HEK293 (cell line): ENCODE results near the gene TSHZ2.

Experiments used
- CTCF ChIA-PET: fragments of 350-600 bp; formaldehyde crosslinking; extraction: SDS; loops from one replicate; lab custom pipeline; 2021; ENCODE audit warnings: antibody characterized with exemption; lab: Yijun Ruan, JAX
- POLR2A ChIA-PET: fragments of 300-600 bp; formaldehyde crosslinking; extraction: SDS; loops from one replicate; lab custom pipeline; 2020; ENCODE audit warnings: antibody characterized with exemption, inconsistent platforms; lab: Yijun Ruan, JAX
- H3K27ac ChIP-seq: fragments of 200-500 bp; sonication (Bioruptor generic); 2 replicates; pipeline ENCODE4 v1.5.1; 2014; ENCODE audit warnings: low read depth, low read length, control low read depth, inconsistent platforms; ENCODE audit errors: extremely low read depth
- H3K36me3 ChIP-seq, 2 experiments: fragments of 200-500 bp in 1 of 2; sonication (Bioruptor generic) in 1 of 2; 1 replicate in 1 of 2; 2 replicates in 1 of 2; pipeline ENCODE4 v1.5.1; 2014 to 2017; ENCODE audit warnings: inconsistent platforms in 2 of 2, low read length in 2 of 2; ENCODE audit not compliant: control insufficient read depth in 2 of 2, insufficient read depth in 1 of 2
- H3K4me1 ChIP-seq: fragments of 200-500 bp; sonication (Bioruptor generic); 2 replicates; pipeline ENCODE4 v1.5.1; 2014; ENCODE audit warnings: mild to moderate bottlenecking, low read length, inconsistent platforms; ENCODE audit not compliant: control insufficient read depth, insufficient read depth
- H3K4me3 ChIP-seq: 2 replicates; pipeline ENCODE4 v1.5.1; 2011; ENCODE audit warnings: low read depth, mild to moderate bottlenecking, control low read depth, low read length, moderate library complexity
- H3K9me3 ChIP-seq: fragments of 200-500 bp; sonication (Bioruptor generic); 2 replicates; pipeline ENCODE4 v1.5.1; 2014; ENCODE audit warnings: low read depth, low read length, inconsistent platforms; ENCODE audit not compliant: control insufficient read depth, insufficient read depth
- GLIS2 ChIP-seq: fragments of 450-650 bp; formaldehyde crosslinking; IDR thresholded peaks from 2 replicates; pipeline ENCODE4 v1.5.1; 2016; ENCODE audit warnings: missing biosample characterization, missing genetic modification characterization
- HOXD13 ChIP-seq: sonication (generic); formaldehyde crosslinking; IDR thresholded peaks from 2 replicates; pipeline ENCODE4 v1.8.0; 2022; ENCODE audit warnings: missing genetic modification reagents, borderline replicate concordance
- MZF1 ChIP-seq: fragments of 450-650 bp; formaldehyde crosslinking; IDR thresholded peaks from 2 replicates; pipeline ENCODE4 v1.5.1; 2017; ENCODE audit warnings: missing biosample characterization, missing genetic modification characterization, borderline replicate concordance
- RBAK ChIP-seq: fragments of 450-650 bp; formaldehyde crosslinking; IDR thresholded peaks from 2 replicates; pipeline ENCODE4 v1.5.1; 2016; ENCODE audit warnings: missing biosample characterization, missing genetic modification characterization
- SP3 ChIP-seq: fragments of 450-650 bp; formaldehyde crosslinking; IDR thresholded peaks from 2 replicates; pipeline ENCODE4 v1.5.1; 2016; ENCODE audit warnings: missing biosample characterization, missing genetic modification characterization
- ZBTB10 ChIP-seq: fragments of 450-650 bp; formaldehyde crosslinking; IDR thresholded peaks from 2 replicates; pipeline ENCODE4 v1.5.1; 2016; ENCODE audit warnings: missing biosample characterization, missing genetic modification characterization
- ZBTB7A ChIP-seq: fragments of 450-650 bp; formaldehyde crosslinking; IDR thresholded peaks from 2 replicates; pipeline ENCODE4 v1.5.1; 2016; ENCODE audit warnings: low read depth, missing biosample characterization, missing genetic modification characterization
- ZFP37 ChIP-seq: fragments of 450-650 bp; formaldehyde crosslinking; IDR thresholded peaks from 2 replicates; pipeline ENCODE4 v1.5.1; 2016; ENCODE audit warnings: missing biosample characterization, missing genetic modification characterization
- ZNF146 ChIP-seq: fragments of 450-650 bp; formaldehyde crosslinking; IDR thresholded peaks from 2 replicates; pipeline ENCODE4 v1.5.1; 2016; ENCODE audit warnings: missing biosample characterization, missing genetic modification characterization
- ZNF157 ChIP-seq: fragments of 450-650 bp; formaldehyde crosslinking; IDR thresholded peaks from 2 replicates; pipeline ENCODE4 v1.5.1; 2016; ENCODE audit warnings: missing biosample characterization, missing genetic modification characterization
- ZNF202 ChIP-seq: fragments of 450-650 bp; formaldehyde crosslinking; IDR thresholded peaks from 2 replicates; pipeline ENCODE4 v1.5.1; 2016; ENCODE audit warnings: missing biosample characterization, missing genetic modification characterization, borderline replicate concordance
- ZNF214 ChIP-seq: fragments of 450-650 bp; formaldehyde crosslinking; IDR thresholded peaks from 2 replicates; pipeline ENCODE4 v1.5.1; 2017; ENCODE audit warnings: missing biosample characterization, mild to moderate bottlenecking, missing genetic modification characterization, borderline replicate concordance
- ZNF24 ChIP-seq: fragments of 450-650 bp; formaldehyde crosslinking; IDR thresholded peaks from 2 replicates; pipeline ENCODE4 v1.5.1; 2016; ENCODE audit warnings: missing biosample characterization, missing genetic modification characterization
- ZNF280C ChIP-seq: fragments of 450-650 bp; formaldehyde crosslinking; IDR thresholded peaks from 2 replicates; pipeline ENCODE4 v1.5.1; 2016; ENCODE audit warnings: missing biosample characterization, missing genetic modification characterization
- ZNF280D ChIP-seq: fragments of 450-650 bp; formaldehyde crosslinking; IDR thresholded peaks from 2 replicates; pipeline ENCODE4 v1.5.1; 2016; ENCODE audit warnings: missing biosample characterization, missing genetic modification characterization
- ZNF311 ChIP-seq: fragments of 450-650 bp; formaldehyde crosslinking; IDR thresholded peaks from 2 replicates; pipeline ENCODE4 v1.5.1; 2017; ENCODE audit warnings: missing biosample characterization, missing genetic modification characterization, borderline replicate concordance
- ZNF350 ChIP-seq: fragments of 450-650 bp; formaldehyde crosslinking; IDR thresholded peaks from 2 replicates; pipeline ENCODE4 v1.5.0; 2017; ENCODE audit warnings: missing biosample characterization, mild to moderate bottlenecking, missing genetic modification characterization
- ZNF426 ChIP-seq: fragments of 450-650 bp; formaldehyde crosslinking; IDR thresholded peaks from 2 replicates; pipeline ENCODE4 v1.5.1; 2017; ENCODE audit warnings: missing biosample characterization, missing genetic modification characterization, mild to moderate bottlenecking, inconsistent platforms, moderate library complexity
- ZNF449 ChIP-seq: fragments of 450-650 bp; formaldehyde crosslinking; IDR thresholded peaks from 2 replicates; pipeline ENCODE4 v1.5.1; 2017; ENCODE audit warnings: missing biosample characterization, mild to moderate bottlenecking, missing genetic modification characterization, moderate library complexity
- ZNF548 ChIP-seq: fragments of 450-650 bp; formaldehyde crosslinking; IDR thresholded peaks from 2 replicates; pipeline ENCODE4 v1.5.1; 2016; ENCODE audit warnings: missing biosample characterization, missing genetic modification characterization
- ZNF571 ChIP-seq: fragments of 450-650 bp; formaldehyde crosslinking; IDR thresholded peaks from 2 replicates; pipeline ENCODE4 v1.5.0; 2017; ENCODE audit warnings: missing biosample characterization, missing genetic modification characterization
- ZNF621 ChIP-seq: fragments of 450-650 bp; formaldehyde crosslinking; IDR thresholded peaks from 2 replicates; pipeline ENCODE4 v1.5.1; 2017; ENCODE audit warnings: missing biosample characterization, missing genetic modification characterization
- ZNF658 ChIP-seq: fragments of 450-650 bp; formaldehyde crosslinking; IDR thresholded peaks from 2 replicates; pipeline ENCODE4; 2016; ENCODE audit warnings: missing biosample characterization, missing genetic modification characterization
- ZNF670 ChIP-seq: fragments of 450-650 bp; formaldehyde crosslinking; IDR thresholded peaks from 2 replicates; pipeline ENCODE4 v1.5.1; 2016; ENCODE audit warnings: missing biosample characterization, missing genetic modification characterization, low read depth
- ZNF677 ChIP-seq: fragments of 450-650 bp; IDR thresholded peaks from 2 replicates; pipeline ENCODE4 v1.5.0; 2018; ENCODE audit warnings: missing biosample characterization, mild to moderate bottlenecking, missing genetic modification characterization, moderate library complexity

The TSHZ2 gene

GRCh38 chr20:53212018-53212417 lies 239.9 kb downstream of the TSHZ2 start:
- CTCF ChIA-PET, result interaction anchor here (0.5 to 1.5 kb wide), 3 partner anchors 10 to 256 kb away, joined by 3 read pairs; no protein-coding TSS in a partner anchor
- H3K36me3 ChIP-seq, result no peaks in the 10 kb centered on the region
- no peak for TF ChIP-seq ZNF202
- no peak for TF ChIP-seq ZNF677 (tag by site-specific recombination)
- no peak for TF ChIP-seq ZBTB7A (tag by site-specific recombination)
- TF ChIP-seq ZNF621 (tag by site-specific recombination), result no peak
- TF ChIP-seq ZNF157 (tag by site-specific recombination), result no peak
- TF ChIP-seq ZFP37 (tag by site-specific recombination), result no peak
- TF ChIP-seq ZNF548 (tag by site-specific recombination), result no peak
- no peak for TF ChIP-seq ZNF146
- TF ChIP-seq ZNF426 (tag by site-specific recombination), result no peak
- no peak for TF ChIP-seq ZNF670 (tag by site-specific recombination)
- TF ChIP-seq MZF1 (tag by site-specific recombination), result no peak
- TF ChIP-seq ZNF280C (tag by site-specific recombination), result no peak
- TF ChIP-seq ZNF350 (tag by site-specific recombination), result no peak
- no peak for TF ChIP-seq ZNF214 (tag by site-specific recombination)
- TF ChIP-seq RBAK, result no peak
- no peak for TF ChIP-seq ZNF449 (tag by site-specific recombination)
- TF ChIP-seq ZNF280D (tag by site-specific recombination), result no peak
- no peak for TF ChIP-seq ZNF658 (tag by site-specific recombination)
- TF ChIP-seq, all 188 proteins: peak for 0
- H3K4me3 ChIP-seq, result no peak overlapping the region
- no peaks in the 10 kb centered on the region for H3K9me3 ChIP-seq
- POLR2A ChIA-PET, result no interaction called here
- no peaks in the 10 kb centered on the region; the same call in 1 of the 2 replicates for H3K4me1 ChIP-seq
- no peak overlapping the region for H3K27ac ChIP-seq

GRCh38 chr20:53214392-53214791 lies 242.2 kb downstream of the TSHZ2 start:
- Histone ChIP-seq H3K36me3 (no peaks in the 10 kb centered on the region), H3K4me3 (no peak overlapping the region), H3K27ac (no peak overlapping the region), H3K4me1 (no peaks in the 10 kb centered on the region), H3K9me3 (no peaks in the 10 kb centered on the region)
- POLR2A ChIA-PET, result no interaction called here
- no peak for TF ChIP-seq GLIS2 (tag by site-specific recombination)
- TF ChIP-seq SP3 (tag by site-specific recombination), result no peak
- TF ChIP-seq ZNF24 (tag by site-specific recombination), result no peak
- TF ChIP-seq HOXD13 (CRISPR knock-in tag), result no peak
- TF ChIP-seq ZNF311 (tag by site-specific recombination), result no peak
- no peak for TF ChIP-seq ZNF571 (tag by site-specific recombination)
- no peak for TF ChIP-seq ZBTB10 (tag by site-specific recombination)
- CTCF ChIA-PET, result no interaction called here
